Loucy (cell line): ENCODE results near the gene RASGRP2.

Experiments used
- H2AFZ ChIP-seq: fragments of 200-600 bp; sonication (generic); 2 replicates; pipeline ENCODE4 v1.6.0; 2016; ENCODE audit warnings: antibody characterized with exemption, mild to moderate bottlenecking, low read length, moderate library complexity
- H3F3A ChIP-seq: fragments of 200-600 bp; 2 replicates; pipeline ENCODE4 v1.6.0; 2016; ENCODE audit warnings: antibody characterized with exemption, low read depth, mild to moderate bottlenecking
- H3K27me3 ChIP-seq: fragments of 200-600 bp; sonication (generic); 2 replicates; pipeline ENCODE4 v1.6.1; 2014; ENCODE audit warnings: low read length, mild to moderate bottlenecking; ENCODE audit not compliant: insufficient read depth, poor library complexity, severe bottlenecking
- H3K36me3 ChIP-seq: fragments of 200-600 bp; sonication (generic); 2 replicates; pipeline ENCODE4 v1.6.1; 2016; ENCODE audit warnings: low read length; ENCODE audit not compliant: insufficient read depth
- H3K4me1 ChIP-seq: fragments of 200-600 bp; sonication (generic); 2 replicates; pipeline ENCODE4 v1.5.1; 2014; ENCODE audit warnings: low read length, mild to moderate bottlenecking; ENCODE audit not compliant: insufficient read depth, poor library complexity, severe bottlenecking
- H3K4me2 ChIP-seq: fragments of 200-600 bp; sonication (generic); 2 replicates; pipeline ENCODE4 v1.6.0; 2014; ENCODE audit warnings: antibody characterized with exemption, low read length, low read depth, mild to moderate bottlenecking; ENCODE audit not compliant: poor library complexity, severe bottlenecking
- H3K4me3 ChIP-seq: fragments of 200-600 bp; sonication (generic); 2 replicates; pipeline ENCODE4 v1.5.1; 2014; ENCODE audit warnings: low read length, mild to moderate bottlenecking, mixed read lengths; ENCODE audit not compliant: poor library complexity, severe bottlenecking
- H3K79me2 ChIP-seq: fragments of 200-600 bp; sonication (generic); 2 replicates; pipeline ENCODE4 v1.6.1; 2014; ENCODE audit warnings: low read length; ENCODE audit not compliant: insufficient read depth
- H3K9ac ChIP-seq: fragments of 200-600 bp; sonication (generic); 2 replicates; pipeline ENCODE4 v1.6.0; 2014; ENCODE audit warnings: mild to moderate bottlenecking, low read depth, low read length, moderate library complexity; ENCODE audit not compliant: poor library complexity, severe bottlenecking
- H3K9me2 ChIP-seq: fragments of 200-600 bp; sonication (generic); replicated peaks from 2 replicates; pipeline ENCODE4 v1.6.1; 2016; ENCODE audit warnings: low read depth, low read length, mixed read lengths
- H3K9me3 ChIP-seq: fragments of 200-600 bp; sonication (generic); 2 replicates; pipeline ENCODE4 v1.6.1; 2014; ENCODE audit warnings: mild to moderate bottlenecking, antibody characterized with exemption, low read length, low read depth; ENCODE audit not compliant: insufficient read depth
- H4K20me1 ChIP-seq: fragments of 200-600 bp; sonication (generic); 2 replicates; pipeline ENCODE4 v1.6.0; 2014; ENCODE audit warnings: antibody characterized with exemption, low read length, mild to moderate bottlenecking; ENCODE audit not compliant: insufficient read depth, poor library complexity, severe bottlenecking
- CTCF ChIP-seq: fragments of 200-600 bp; sonication (generic); conservative IDR thresholded peaks from 2 replicates; pipeline ENCODE4 v1.5.1; 2014; ENCODE audit warnings: mild to moderate bottlenecking, antibody characterized with exemption, low read length
- EZH2phosphoT487 ChIP-seq: fragments of 200-600 bp; IDR thresholded peaks from 2 replicates; pipeline ENCODE4 v1.6.1; 2018; ENCODE audit warnings: antibody characterized with exemption, mild to moderate bottlenecking, moderate library complexity, borderline replicate concordance

Gene RASGRP2

GRCh38 chr11:64772303-64773018 lies 28.5 kb upstream of the RASGRP2 start:
- H3K4me1 ChIP-seq, result peaks cover 68% of the 10 kb centered on the region
- peaks cover 99% of the 10 kb centered on the region for H3K79me2 ChIP-seq
- H3K9me2 ChIP-seq, result no peaks in the 10 kb centered on the region
- no peaks in the 10 kb centered on the region for H3K9me3 ChIP-seq
- peak overlapping the region; percentile 92 for H3K4me2 ChIP-seq
- peaks cover 98% of the 10 kb centered on the region for H3K36me3 ChIP-seq
- TF ChIP-seq CTCF (no peak), EZH2phosphoT487 (no peak)
- no peaks in the 10 kb centered on the region for H3K27me3 ChIP-seq
- H3K4me3 ChIP-seq, result peak overlapping the region; percentile 35
- peak overlapping the region; percentile 8 for H3K9ac ChIP-seq
- H2AFZ ChIP-seq, result no peak overlapping the region
- peaks cover 99% of the 10 kb centered on the region for H4K20me1 ChIP-seq
- H3F3A ChIP-seq, result peaks cover 34% of the 10 kb centered on the region

- Histone ChIP-seq H3K36me3 (peaks cover 100% of the 10 kb centered on the region), H3K27me3 (no peaks in the 10 kb centered on the region), H3F3A (peaks cover 34% of the 10 kb centered on the region), H3K9ac (no peak overlapping the region), H3K4me2 (peak overlapping the region; percentile 92), H3K4me3 (peak overlapping the region; percentile 35), H2AFZ (no peak overlapping the region), H4K20me1 (peaks cover 99% of the 10 kb centered on the region), H3K9me2 (no peaks in the 10 kb centered on the region), H3K4me1 (peaks cover 67% of the 10 kb centered on the region), H3K9me3 (no peaks in the 10 kb centered on the region), H3K79me2 (peaks cover 99% of the 10 kb centered on the region)
- no peak for TF ChIP-seq EZH2phosphoT487
- TF ChIP-seq CTCF, result no peak
Observed at GRCh38 chr11:64771861-64772260, 27.9 kb upstream of the RASGRP2 start.

GRCh38 chr11:64770120-64770519 lies 26.2 kb upstream of the RASGRP2 start:
- Histone ChIP-seq H3K79me2 (peaks cover 93% of the 10 kb centered on the region), H4K20me1 (peaks cover 98% of the 10 kb centered on the region)

More at GRCh38 chr11:64770120-64770519, 26.2 kb upstream of the RASGRP2 start:
- no peak overlapping the region for H3K4me3 ChIP-seq
- TF ChIP-seq EZH2phosphoT487 (no peak), CTCF (no peak)
- peaks cover 98% of the 10 kb centered on the region for H3K36me3 ChIP-seq
- H2AFZ ChIP-seq, result no peak overlapping the region
- H3K27me3 ChIP-seq, result no peaks in the 10 kb centered on the region
- no peak overlapping the region for H3K4me2 ChIP-seq
- no peak overlapping the region for H3K9ac ChIP-seq
- H3K9me2 ChIP-seq, result no peaks in the 10 kb centered on the region
- H3K9me3 ChIP-seq, result no peaks in the 10 kb centered on the region
- H3F3A ChIP-seq, result peaks cover 38% of the 10 kb centered on the region
- peaks cover 52% of the 10 kb centered on the region for H3K4me1 ChIP-seq
